Anterior cingulate cortex (tissue), 58 donors: ENCODE measurements around the gene SRA1.

Experiments used
- DNase-seq, 58 donors: peaks; one replicate each; lab custom pipeline; 2025; lab: John Stamatoyannopoulos, UW

The SRA1 gene

GRCh38 chr5:140551872-140552271, 5.4 kb downstream of the SRA1 start:
- no peak for DNase-seq

GRCh38 chr5:140550147-140551079, 6.9 kb downstream of the SRA1 start:
- peak in 7 of 58 donors; percentile 4 to 60 (median 23) for DNase-seq

DNA sequence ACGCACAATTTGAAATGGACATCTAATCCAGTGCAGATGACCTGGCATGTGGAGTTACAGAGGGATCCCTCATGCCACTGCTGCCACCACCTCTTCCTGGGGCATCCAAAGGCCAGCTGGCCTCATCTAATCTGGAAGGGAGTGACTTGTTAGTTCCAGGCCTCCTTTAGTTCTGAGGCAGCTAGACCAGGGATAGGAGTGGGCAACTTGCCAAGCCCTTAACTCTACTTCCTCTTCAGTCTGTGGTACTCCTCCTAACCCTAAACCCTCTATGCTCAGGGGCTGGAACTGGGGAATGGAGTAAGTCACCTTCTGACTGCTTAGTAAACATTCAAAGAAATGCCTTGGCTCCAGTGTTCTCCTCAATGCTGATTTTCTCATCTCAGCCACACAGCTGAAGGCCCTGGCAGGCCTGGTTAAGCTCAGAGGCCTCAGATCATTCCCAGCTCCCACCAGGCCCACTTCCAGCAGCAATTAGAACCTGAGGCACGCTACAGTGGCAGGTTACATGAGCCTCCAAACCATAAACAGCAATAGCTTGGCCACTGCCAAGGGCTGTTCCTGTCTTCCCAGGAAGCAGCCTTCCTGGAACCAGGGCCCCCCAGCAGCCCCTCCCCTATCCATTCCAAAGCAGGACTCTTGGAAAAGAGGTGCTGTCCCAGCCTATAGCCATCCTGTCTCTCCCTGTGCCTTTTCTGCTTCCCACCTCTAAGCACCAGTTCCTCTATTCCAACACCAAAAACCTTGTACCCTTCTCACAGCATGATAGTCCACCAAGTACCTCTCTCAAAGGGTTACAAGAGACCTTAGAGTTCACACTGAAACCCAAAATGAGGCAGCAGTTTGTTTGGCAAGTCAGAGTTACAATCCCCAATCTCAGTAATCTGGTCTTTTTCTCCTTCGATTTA, 7.8 kb downstream of the SRA1 start:
- DNase-seq = peak in 7 of 58 donors; percentile 8 to 43 (median 19)

DNA sequence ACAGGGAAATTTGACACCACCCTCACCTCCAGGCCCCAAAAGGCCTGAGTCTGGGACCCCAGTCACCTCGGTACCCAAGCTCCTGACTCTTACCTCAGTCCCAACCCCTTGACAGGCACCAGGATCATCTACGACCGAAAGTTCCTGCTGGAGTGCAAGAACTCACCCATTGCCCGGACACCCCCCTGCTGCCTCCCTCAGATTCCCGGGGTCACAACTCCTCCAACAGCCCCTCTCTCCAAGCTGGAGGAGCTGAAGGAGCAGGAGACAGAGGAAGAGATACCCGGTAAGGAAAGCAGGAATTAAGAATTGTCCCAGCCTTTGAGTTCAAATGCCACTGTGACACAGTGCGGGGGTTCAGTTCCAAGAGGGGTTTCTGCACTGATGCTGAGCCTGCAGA, 8.5 kb downstream of the SRA1 start:
- DNase-seq = no peak

GRCh38 chr5:140548300-140548688, 9.0 kb downstream of the SRA1 start:
- no peak for DNase-seq

GRCh38 chr5:140547508-140548299, 9.6 kb downstream of the SRA1 start, which contains the start of gene EIF4EBP3:
Gene EIF4EBP3 (plus strand): TSS chr5:140547662. CDS start chr5:140547738, 76 bp downstream.
- DNase-seq = peak; percentile 46 to 98 (median 94)

GRCh38 chr5:140546851-140547507, 10.3 kb downstream of the SRA1 start:
- no peak for DNase-seq

DNA sequence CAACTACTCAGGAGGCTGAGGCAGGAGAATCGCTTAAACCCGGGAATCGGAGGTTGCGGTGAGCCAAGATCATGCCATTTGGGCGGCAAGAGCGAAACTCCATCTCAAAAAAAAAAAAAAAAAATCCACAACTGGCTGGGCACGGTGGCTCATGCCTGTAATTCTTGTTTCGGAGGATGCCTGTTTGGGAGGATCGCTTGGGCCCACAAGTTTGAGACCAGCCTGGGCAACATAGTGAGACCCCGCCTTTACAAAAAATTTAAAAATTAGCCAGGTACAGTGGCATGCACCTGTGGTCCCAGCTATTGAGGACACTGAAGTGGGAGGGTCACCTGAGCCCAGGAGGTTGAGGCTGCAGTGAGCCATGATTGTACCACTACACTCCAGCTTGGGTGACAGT, 11.7 kb downstream of the SRA1 start:
- no peak for DNase-seq

DNA sequence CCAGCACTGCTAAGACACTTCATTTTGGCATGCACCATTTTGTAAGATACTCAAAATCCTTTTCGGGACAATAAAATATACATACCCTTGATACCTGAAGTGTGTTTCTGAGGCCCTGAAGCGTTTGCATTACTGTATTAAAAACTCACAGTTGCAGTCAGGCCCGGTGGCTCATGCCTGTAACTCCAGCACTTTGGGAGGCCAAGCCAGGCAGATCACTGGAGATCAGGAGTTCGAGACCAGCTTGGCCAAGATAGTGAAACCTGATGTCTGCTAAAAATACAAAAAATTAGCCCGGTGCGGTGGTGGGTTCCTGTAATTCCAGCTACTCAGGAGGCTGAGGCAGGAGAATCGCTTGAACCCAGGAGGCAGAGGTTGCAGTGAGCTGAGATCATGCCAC, 12.3 kb downstream of the SRA1 start:
- DNase-seq = no peak

DNA sequence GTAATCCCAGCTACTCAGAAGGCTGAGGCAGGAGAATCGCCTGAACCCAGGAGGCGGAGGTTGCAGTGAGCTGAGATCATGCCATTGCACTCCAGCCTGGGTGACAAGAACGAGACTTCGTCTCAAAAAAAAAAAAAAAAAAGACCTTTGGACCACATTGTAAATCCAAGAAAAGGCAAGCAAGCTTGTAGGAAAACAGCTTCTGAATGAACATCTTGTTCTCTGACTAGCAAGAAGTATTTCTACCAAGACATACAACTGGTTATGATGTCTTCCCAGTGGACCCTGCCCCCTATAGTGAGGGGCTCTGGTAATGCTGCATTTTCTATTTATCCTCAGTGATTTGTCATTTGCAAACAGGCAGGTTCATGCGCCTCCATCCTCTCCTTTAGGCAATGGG, 14.3 kb downstream of the SRA1 start:
- DNase-seq = no peak

DNA sequence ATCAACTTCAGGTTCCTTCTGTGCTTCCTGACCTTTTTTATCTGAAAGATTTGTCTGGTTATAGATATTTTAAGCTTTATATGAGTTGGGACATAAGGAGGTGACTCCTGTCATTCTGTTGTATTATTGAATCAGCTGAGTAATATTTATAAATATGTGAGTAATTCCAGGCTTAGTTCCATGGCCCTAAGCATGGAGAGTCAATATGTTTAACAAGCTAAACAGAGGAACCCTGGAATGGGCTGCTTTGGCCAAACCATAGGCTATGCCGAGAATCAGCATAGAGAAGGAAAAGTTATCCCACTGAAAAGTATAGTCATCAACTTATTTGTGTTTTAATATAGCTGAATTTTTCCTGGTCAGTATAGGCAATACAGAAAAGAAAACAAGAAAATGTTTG, 17.0 kb downstream of the SRA1 start:
- DNase-seq = no peak

DNA sequence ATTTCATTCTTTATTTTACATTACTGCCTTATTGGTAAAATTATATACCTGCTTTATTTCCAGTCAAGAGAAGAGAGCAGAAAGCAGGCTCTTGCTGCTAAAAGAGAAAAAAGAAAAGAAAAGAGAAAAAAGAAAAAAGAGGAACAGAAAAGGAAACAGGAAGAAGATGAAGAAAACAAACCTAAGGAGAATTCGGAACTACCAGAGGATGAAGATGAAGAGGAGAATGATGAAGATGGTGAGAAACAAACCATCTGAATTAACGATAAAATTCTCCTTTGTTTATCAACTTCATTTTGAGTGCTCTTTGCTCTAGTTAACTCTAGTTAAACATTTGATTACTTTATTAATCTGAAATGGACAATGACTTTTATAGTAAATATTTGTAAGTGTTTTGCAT, 33.3 kb downstream of the SRA1 start:
- DNase-seq = no peak

DNA sequence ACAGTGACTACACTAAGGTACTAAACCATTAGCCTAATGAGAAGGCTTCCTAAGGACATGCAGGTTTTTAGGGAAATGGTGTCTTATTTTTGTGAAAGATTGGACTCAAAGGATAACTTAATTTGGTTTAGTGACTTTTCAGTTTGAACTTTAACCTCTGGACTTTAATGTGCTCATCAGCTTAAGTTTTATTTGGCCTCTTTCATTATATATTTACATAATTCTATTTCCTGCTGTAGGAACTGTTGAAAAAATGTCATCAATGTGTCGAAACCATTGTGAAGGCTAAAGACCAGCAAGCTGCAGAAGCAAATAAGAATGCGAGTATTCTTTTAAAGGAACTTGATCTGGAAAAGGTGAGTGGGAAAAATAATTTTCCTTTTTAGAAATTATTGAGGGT, 44.1 kb downstream of the SRA1 start:
- DNase-seq = no peak

DNA sequence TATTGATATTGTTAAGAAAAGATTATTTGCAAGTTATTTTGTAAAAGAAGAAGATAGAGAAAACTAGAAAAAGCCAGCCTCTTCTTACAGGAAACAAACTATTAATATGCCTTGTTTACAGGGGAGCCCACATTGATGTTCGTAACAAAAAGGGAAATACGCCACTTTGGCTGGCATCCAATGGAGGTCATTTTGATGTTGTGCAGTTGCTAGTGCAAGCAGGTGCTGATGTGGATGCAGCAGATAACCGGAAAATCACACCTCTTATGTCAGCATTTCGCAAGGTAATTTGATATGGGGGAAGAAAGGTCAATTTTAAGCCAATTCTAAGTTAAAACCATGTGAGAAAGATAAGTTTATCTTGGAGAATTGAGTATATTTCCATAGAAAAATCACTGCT, 47.4 kb downstream of the SRA1 start:
- no peak for DNase-seq

GRCh38 chr5:140502834-140503233, 54.4 kb downstream of the SRA1 start:
- DNase-seq = no peak
